Muscle of leg (tissue), 11 donors: Measurements from ENCODE around the gene SLC36A1. TPM values are rescaled to one million over a fixed set of nuclear protein-coding genes. Genes with fewer than 3 reads are reported as not detected.
A peak's percentile ranks its signal among the peaks of the same experiment; 100 is the strongest.
"Not testable (repeated sequence)": the region's sequence is repeated elsewhere in the genome, so short reads cannot be mapped to it uniquely, and the experiment has no call there.

Source experiments
- DNase-seq: peaks from one replicate; pipeline ENCODE4 v3.0.0; 2013
- H3K27ac ChIP-seq: one replicate; pipeline ENCODE4 v1.5.1; 2013; ENCODE audit warnings: mild to moderate bottlenecking, low read length, control low read depth
- H3K27me3 ChIP-seq: one replicate; pipeline ENCODE4 v1.6.1; 2013; ENCODE audit warnings: low read length; ENCODE audit not compliant: control insufficient read depth, insufficient read depth
- H3K36me3 ChIP-seq: one replicate; pipeline ENCODE4 v1.6.1; 2013; ENCODE audit warnings: low read length; ENCODE audit not compliant: control insufficient read depth, insufficient read depth
- H3K4me1 ChIP-seq: one replicate; pipeline ENCODE4 v1.6.1; 2013; ENCODE audit warnings: low read length; ENCODE audit not compliant: control insufficient read depth, insufficient read depth
- H3K4me3 ChIP-seq: one replicate; pipeline ENCODE4 v1.5.1; 2013; ENCODE audit warnings: low read length, control low read depth
- H3K9me3 ChIP-seq: replicated peaks from 2 replicates; pipeline ENCODE4 v1.6.1; 2013; ENCODE audit warnings: low read depth, low read length; ENCODE audit not compliant: control insufficient read depth
- WGBS: methylation state at CpG from one replicate; pipeline ENCODE4 v1.1.5; 2013; ENCODE audit warnings: missing lambda C conversion rate; ENCODE audit not compliant: insufficient coverage; 5-methylcytosine and 5-hydroxymethylcytosine counted together
- polyA plus RNA-seq, 8 donors: library from polyadenylated mRNA; unstranded; fragments of 120-200 nt; gene quantifications; one replicate each; pipeline versions ENCODE4 v1.2.1 to v1.2.3, GENCODE V29; 2013; ENCODE audit warnings: inconsistent platforms in 1 of 8, low replicate concordance in 1 of 8; ENCODE audit not compliant: insufficient read length in 8 of 8, insufficient read depth in 1 of 8
- total RNA-seq: library from RNA; stranded (reverse); fragments of 120-200 nt; gene quantifications from one replicate; pipeline ENCODE4 v1.2.4, GENCODE V29; 2013

The SLC36A1 gene
- total and polyA plus RNA-seq, 9 donors: 8.4 to 18.3 (median 15.3) TPM

- Histone ChIP-seq H3K4me1 (peaks cover 3% of the 10 kb centered on the region), H3K36me3 (no peaks in the 10 kb centered on the region), H3K27me3 (no peaks in the 10 kb centered on the region), H3K27ac (no peak overlapping the region), H3K4me3 (no peak overlapping the region), H3K9me3 (no peaks in the 10 kb centered on the region)
- WGBS: no CpG with 5 or more reads among the region's 8 CpGs
- no peak for DNase-seq
Observed at GRCh38 chr5:151424892-151425523, 22.4 kb upstream of the SLC36A1 start.

- H3K4me1 ChIP-seq, H3K4me3 ChIP-seq, H3K9me3 ChIP-seq, H3K27me3 ChIP-seq, H3K36me3 ChIP-seq, DNase-seq, H3K27ac ChIP-seq: not testable (repeated sequence)
- 60% methylated on average over 2 of the region's 6 CpGs for WGBS
Observed at GRCh38 chr5:151426347-151426746, 21.1 kb upstream of the SLC36A1 start.

DNA sequence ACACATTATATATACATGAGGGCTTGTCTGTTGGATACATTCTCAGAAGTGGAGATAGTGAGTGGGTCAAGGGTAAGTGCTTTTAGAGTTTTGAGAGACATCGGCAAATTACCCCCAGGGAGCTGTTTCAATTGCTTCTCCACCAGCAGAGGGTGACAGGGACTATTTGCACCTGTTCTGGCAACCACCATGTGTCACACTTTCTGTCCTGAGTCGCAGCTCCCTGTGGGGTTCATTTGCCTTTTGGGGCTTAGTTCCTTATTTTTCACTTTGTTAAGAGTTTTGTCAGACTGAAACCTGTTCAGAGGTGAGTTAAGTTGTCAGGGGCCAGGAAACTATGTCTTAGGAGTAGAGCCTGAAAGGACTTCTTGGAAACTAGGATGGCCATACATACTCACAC, 20.1 kb upstream of the SLC36A1 start:
- WGBS: 43% methylated on average over 1 of the region's 2 CpGs
- Histone ChIP-seq H3K9me3 (no peaks in the 10 kb centered on the region), H3K27ac (no peak overlapping the region), H3K27me3 (no peaks in the 10 kb centered on the region), H3K4me1 (peaks cover 13% of the 10 kb centered on the region), H3K36me3 (no peaks in the 10 kb centered on the region), H3K4me3 (no peak overlapping the region)
- DNase-seq: no peak

GRCh38 chr5:151430731-151431130, 16.7 kb upstream of the SLC36A1 start:
- H3K9me3 ChIP-seq: no peaks in the 10 kb centered on the region
- peaks cover 18% of the 10 kb centered on the region for H3K4me1 ChIP-seq
- H3K27me3 ChIP-seq: no peaks in the 10 kb centered on the region
- DNase-seq: no peak
- no peaks in the 10 kb centered on the region for H3K36me3 ChIP-seq
- no CpG with 5 or more reads among the region's 1 CpG for WGBS
- H3K27ac ChIP-seq: no peak overlapping the region
- no peak overlapping the region for H3K4me3 ChIP-seq

- DNase-seq: peak; percentile 26
- Histone ChIP-seq H3K36me3 (no peaks in the 10 kb centered on the region), H3K4me1 (peaks cover 18% of the 10 kb centered on the region), H3K4me3 (no peak overlapping the region), H3K27me3 (no peaks in the 10 kb centered on the region), H3K9me3 (no peaks in the 10 kb centered on the region), H3K27ac (peak overlapping the region; percentile 38)
- 28% methylated on average over 2 of the region's 6 CpGs for WGBS
Observed at GRCh38 chr5:151431666-151432065, 15.7 kb upstream of the SLC36A1 start.

DNA sequence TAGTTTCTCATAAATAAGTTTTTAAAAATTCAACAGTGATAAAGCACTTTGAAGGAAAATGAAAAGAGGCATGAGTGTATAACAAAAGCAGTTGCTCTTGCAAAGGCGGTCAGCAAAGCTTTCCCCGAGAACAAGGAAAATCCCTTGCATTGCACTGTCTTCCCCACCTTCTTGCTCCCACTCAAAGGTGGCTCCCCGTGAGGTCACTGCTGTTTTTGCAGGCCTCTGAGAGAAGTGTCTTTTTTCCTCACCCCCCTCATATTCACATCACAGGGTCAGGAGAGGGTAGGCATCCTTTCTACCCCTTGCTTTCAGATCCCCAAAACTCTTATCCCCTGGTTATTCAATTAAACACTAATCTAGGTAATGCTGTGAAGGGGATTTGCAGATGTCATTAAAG, 15.2 kb upstream of the SLC36A1 start:
- no peak overlapping the region for H3K27ac ChIP-seq
- 63% methylated on average over 2 of the region's 3 CpGs for WGBS
- H3K4me3 ChIP-seq: no peak overlapping the region

DNA sequence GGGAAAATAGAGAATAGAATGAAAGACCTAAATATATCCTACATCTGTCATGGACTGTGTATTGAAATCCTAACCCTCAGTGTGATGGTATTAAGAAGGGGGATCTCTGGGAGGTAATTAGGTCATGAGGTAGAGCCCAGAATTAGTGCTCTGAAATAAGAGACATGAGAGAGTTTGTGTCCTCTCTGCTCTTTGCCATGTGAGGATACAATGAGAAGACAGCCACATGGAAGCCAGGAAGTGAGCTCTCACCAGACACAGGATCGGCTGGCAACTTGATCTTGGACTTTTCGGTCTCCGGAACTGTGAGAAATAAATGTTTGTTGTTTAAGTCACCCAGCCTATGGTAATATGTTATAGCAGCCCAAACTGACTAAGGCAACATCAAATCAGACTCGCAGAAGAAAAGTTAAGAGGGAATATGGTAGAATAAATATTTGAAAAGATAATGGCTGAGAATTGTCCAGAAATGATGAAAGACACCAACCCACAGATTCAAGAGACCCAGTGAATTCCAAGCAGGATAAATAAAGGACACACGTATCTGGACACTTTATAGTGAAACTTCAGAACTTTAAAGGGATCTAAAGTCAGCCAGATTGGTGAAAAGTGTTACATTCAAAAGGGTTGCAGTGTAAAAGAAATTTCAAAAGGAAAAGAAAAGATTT, 12.7 kb upstream of the SLC36A1 start:
- H3K36me3 ChIP-seq: no peaks in the 10 kb centered on the region
- H3K27me3 ChIP-seq: no peaks in the 10 kb centered on the region
- peak; percentile 71 for DNase-seq
- peak overlapping the region; percentile 91 for H3K27ac ChIP-seq
- no CpG with 5 or more reads among the region's 5 CpGs for WGBS
- H3K9me3 ChIP-seq: no peaks in the 10 kb centered on the region
- peaks cover 15% of the 10 kb centered on the region for H3K4me1 ChIP-seq
- H3K4me3 ChIP-seq: peak overlapping the region; percentile 27

More for the DNA sequence above, 15.2 kb upstream of the SLC36A1 start:
- no peaks in the 10 kb centered on the region for H3K9me3 ChIP-seq
- H3K36me3 ChIP-seq: no peaks in the 10 kb centered on the region
- no peak for DNase-seq
- peaks cover 18% of the 10 kb centered on the region for H3K4me1 ChIP-seq
- no peaks in the 10 kb centered on the region for H3K27me3 ChIP-seq

GRCh38 chr5:151448038-151448985, 909 bp downstream of the SLC36A1 start:
- 7% methylated on average over 16 of the region's 24 CpGs for WGBS
- Histone ChIP-seq H3K4me1 (peaks cover 12% of the 10 kb centered on the region), H3K9me3 (no peaks in the 10 kb centered on the region), H3K27ac (no peak overlapping the region), H3K27me3 (no peaks in the 10 kb centered on the region), H3K36me3 (peaks cover 2% of the 10 kb centered on the region), H3K4me3 (peak overlapping the region; percentile 78)
- peak; percentile 28 for DNase-seq

DNA sequence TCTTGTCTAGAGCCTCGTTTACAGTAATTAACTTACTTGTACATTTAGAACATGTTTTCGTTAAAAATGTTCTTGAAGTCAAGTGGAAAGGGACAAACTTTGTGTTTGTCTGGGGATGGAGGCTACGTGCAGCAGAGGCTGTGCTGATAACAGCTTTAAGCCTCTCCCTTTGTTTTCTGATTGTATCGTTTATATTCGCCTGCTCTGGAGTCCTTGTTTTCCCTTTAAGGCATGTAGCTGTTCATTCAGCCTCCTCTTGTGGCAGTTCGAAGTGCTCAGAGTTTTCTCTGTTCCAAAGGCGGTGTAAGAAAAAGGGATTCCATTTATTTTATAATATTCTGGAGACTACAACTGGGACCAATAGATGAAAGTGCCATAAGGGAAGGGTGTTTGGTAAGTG, 1.9 kb downstream of the SLC36A1 start:
- Histone ChIP-seq H3K27me3 (no peaks in the 10 kb centered on the region), H3K36me3 (peaks cover 2% of the 10 kb centered on the region), H3K27ac (no peak overlapping the region), H3K9me3 (no peaks in the 10 kb centered on the region), H3K4me3 (no peak overlapping the region), H3K4me1 (peaks cover 13% of the 10 kb centered on the region)
- DNase-seq: no peak
- WGBS: 33% methylated on average over 3 of the region's 7 CpGs

DNA sequence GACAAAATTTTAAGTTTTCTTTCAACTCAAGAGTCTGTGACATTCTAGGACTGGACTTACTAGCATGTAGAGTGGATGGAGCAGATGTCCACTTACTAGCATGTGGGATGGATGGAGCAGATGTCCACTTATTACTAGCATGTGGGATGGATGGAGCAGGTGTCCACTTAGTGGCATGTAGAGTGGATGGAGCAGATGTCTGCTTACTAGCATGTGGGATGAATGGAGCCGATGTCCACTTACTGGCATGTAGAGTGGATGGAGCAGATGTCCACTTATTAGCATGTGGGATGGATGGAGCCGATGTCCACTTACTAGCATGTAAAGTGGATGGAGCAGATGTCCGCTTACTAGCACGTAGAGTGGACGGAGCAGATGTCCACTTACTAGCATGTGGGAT, 2.4 kb downstream of the SLC36A1 start:
- no peaks in the 10 kb centered on the region for H3K9me3 ChIP-seq
- H3K27me3 ChIP-seq: no peaks in the 10 kb centered on the region
- no peak overlapping the region for H3K4me3 ChIP-seq
- H3K4me1 ChIP-seq: peaks cover 16% of the 10 kb centered on the region
- no peak overlapping the region for H3K27ac ChIP-seq
- peaks cover 2% of the 10 kb centered on the region for H3K36me3 ChIP-seq
- no peak for DNase-seq
- WGBS: 96% methylated on average over 5 of the region's 5 CpGs
